Measurements from ENCODE around the gene RAP1A.

The RAP1A gene

DNA sequence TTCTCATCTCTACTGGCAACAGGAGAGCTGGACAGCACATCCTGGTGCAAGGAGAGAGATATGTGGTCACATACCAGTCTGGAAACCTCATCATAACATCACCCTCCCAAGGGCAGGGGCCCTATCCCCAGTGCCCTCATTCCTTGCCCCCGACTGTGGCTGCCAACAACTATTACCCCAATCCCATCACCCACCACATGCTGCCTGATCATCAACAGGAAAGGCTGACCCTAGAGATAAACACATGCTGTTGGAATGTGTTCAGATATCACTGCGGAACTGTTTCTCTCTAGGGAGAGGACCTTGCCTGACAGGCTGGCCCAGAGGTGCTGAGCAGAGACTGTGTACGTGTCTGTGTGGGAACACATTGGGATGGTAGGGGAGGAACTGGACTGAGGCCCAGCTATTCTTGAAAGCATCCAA lies 124.1 kb downstream of the RAP1A start:
- H3K36me3 ChIP-seq (ENCODE audit: insufficient read depth, low read length): no peaks in the 10 kb centered on the region
- no peak for TF ChIP-seq EZH2 (IDR thresholded peaks at IDR 0.05)
- TF ChIP-seq POLR2AphosphoS5 (IDR thresholded peaks at IDR 0.05; ENCODE audit: borderline replicate concordance, low read depth, low read length): no peak
- no peak for TF ChIP-seq FOXP2 (optimal IDR thresholded peaks at IDR 0.05; ENCODE audit: control extremely low read depth, extremely low read length, insufficient read depth)
- no peak overlapping the region for H3K9ac ChIP-seq (ENCODE audit: insufficient read length)
- no peak overlapping the region for H3K4me3 ChIP-seq
- H3K9me3 ChIP-seq (ENCODE audit: low read depth, low read length): no peaks in the 10 kb centered on the region
- no peak for DNase-seq (ENCODE audit: low read depth, low spot score)
- no peak overlapping the region for H3K27ac ChIP-seq

DNA sequence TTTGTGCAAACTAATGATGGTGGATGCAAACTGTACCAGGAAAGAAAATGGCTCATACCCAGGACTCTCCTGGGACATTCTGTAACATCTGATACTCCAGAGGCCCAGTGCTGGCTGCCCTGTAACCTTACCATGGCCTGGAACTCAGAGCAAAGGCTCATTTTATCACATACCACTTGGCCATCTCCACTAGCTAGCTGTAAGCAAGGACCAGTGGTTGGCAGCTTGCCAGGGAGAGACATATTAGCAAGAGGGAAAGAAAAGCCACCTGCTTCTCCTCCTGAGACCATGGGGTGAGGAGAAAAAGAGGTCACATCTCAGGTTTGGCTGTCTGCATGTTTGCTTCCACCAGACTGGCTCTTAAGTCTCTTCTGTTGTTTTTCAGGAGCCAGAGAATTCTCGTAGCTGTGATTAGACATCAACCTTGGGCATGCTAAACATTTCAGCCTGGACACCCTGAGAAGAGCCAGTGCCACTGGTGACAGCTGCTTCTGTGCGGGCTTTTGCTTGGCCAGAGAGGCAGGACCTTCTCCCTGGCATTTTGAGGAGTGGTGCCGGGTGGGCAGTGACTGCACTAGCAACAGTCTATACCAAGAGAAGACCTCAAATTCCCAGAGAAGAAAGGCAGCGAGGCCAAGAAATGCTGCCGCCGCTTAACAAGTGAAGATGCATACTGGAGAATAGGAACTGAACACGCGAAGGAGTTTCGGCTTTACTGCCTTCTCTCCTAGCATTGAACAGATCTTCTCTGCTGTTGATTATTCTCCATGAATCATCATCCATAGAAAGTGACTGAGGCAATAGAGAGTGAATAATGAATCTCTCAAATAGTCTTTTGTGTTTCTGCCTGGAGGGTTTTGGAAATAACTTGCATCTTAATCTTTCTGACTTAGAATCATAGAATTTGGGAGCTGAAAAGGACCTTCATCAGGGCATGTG lies 126.4 kb downstream of the RAP1A start:
- H3K4me3 ChIP-seq: no peak overlapping the region
- DNase-seq (ENCODE audit: low read depth, low spot score): no peak
- H3K9ac ChIP-seq (ENCODE audit: insufficient read length): no peak overlapping the region
- H3K27ac ChIP-seq: no peak overlapping the region
- H3K36me3 ChIP-seq (ENCODE audit: insufficient read depth, low read length): no peaks in the 10 kb centered on the region
- TF ChIP-seq EZH2 (IDR thresholded peaks at IDR 0.05) (no peak), POLR2AphosphoS5 (IDR thresholded peaks at IDR 0.05; ENCODE audit: borderline replicate concordance, low read depth, low read length) (no peak), FOXP2 (optimal IDR thresholded peaks at IDR 0.05; ENCODE audit: control extremely low read depth, extremely low read length, insufficient read depth) (no peak)
- H3K9me3 ChIP-seq (ENCODE audit: low read depth, low read length): no peaks in the 10 kb centered on the region

GRCh38 chr1:111746614-111746999 lies 127.0 kb downstream of the RAP1A start:
- TF ChIP-seq POLR2AphosphoS5 (IDR thresholded peaks at IDR 0.05; ENCODE audit: borderline replicate concordance, low read depth, low read length): no peak
- Histone ChIP-seq H3K9ac (ENCODE audit: insufficient read length) (no peak overlapping the region), H3K36me3 (ENCODE audit: insufficient read depth, low read length) (no peaks in the 10 kb centered on the region)

GRCh38 chr1:111747282-111747734 lies 127.7 kb downstream of the RAP1A start:
- Histone ChIP-seq H3K36me3 (ENCODE audit: insufficient read depth, low read length) (no peaks in the 10 kb centered on the region), H3K9ac (ENCODE audit: insufficient read length) (no peak overlapping the region), H3K4me3 (no peak overlapping the region), H3K27ac (no peak overlapping the region), H3K9me3 (ENCODE audit: low read depth, low read length) (no peaks in the 10 kb centered on the region)
- TF ChIP-seq FOXP2 (optimal IDR thresholded peaks at IDR 0.05; ENCODE audit: control extremely low read depth, extremely low read length, insufficient read depth): no peak
- no peak for TF ChIP-seq POLR2AphosphoS5 (IDR thresholded peaks at IDR 0.05; ENCODE audit: borderline replicate concordance, low read depth, low read length)
- no peak for TF ChIP-seq EZH2 (IDR thresholded peaks at IDR 0.05)
- peak; percentile 22 for DNase-seq (ENCODE audit: low read depth, low spot score)

More at GRCh38 chr1:111746614-111746999, 127.0 kb downstream of the RAP1A start:
- Histone ChIP-seq H3K27ac (no peak overlapping the region), H3K4me3 (no peak overlapping the region), H3K9me3 (ENCODE audit: low read depth, low read length) (no peaks in the 10 kb centered on the region)
- no peak for DNase-seq (ENCODE audit: low read depth, low spot score)

GRCh38 chr1:111747947-111748346 lies 128.4 kb downstream of the RAP1A start:
- H3K9me3 ChIP-seq (ENCODE audit: low read depth, low read length): no peaks in the 10 kb centered on the region
- no peak overlapping the region for H3K9ac ChIP-seq (ENCODE audit: insufficient read length)
- no peak for TF ChIP-seq POLR2AphosphoS5 (IDR thresholded peaks at IDR 0.05; ENCODE audit: borderline replicate concordance, low read depth, low read length)
- TF ChIP-seq FOXP2 (optimal IDR thresholded peaks at IDR 0.05; ENCODE audit: control extremely low read depth, extremely low read length, insufficient read depth): no peak
- TF ChIP-seq EZH2 (IDR thresholded peaks at IDR 0.05): no peak
- no peak overlapping the region for H3K27ac ChIP-seq
- DNase-seq (ENCODE audit: low read depth, low spot score): no peak
- no peaks in the 10 kb centered on the region for H3K36me3 ChIP-seq (ENCODE audit: insufficient read depth, low read length)
- no peak overlapping the region for H3K4me3 ChIP-seq

DNA sequence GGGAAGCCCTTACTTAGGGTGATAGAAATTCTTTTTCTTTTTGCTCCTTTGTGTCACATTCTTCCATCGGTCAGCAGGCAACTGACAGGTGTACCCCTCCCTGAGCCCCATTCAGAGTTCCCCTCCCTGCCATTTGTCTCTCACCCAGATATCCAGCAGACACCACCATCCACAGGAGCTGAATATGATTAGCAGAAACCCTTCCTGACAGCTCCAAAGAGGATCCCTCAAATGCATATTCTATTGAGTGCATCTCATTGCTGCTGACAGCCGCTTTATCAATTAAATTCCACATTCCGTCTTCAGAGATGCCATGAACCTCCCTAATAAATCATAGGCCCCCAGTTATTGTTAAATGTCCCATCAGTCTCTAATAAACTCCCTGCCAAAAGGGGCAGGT lies 130.0 kb downstream of the RAP1A start:
- DNase-seq (ENCODE audit: low read depth, low spot score): no peak
- H3K27ac ChIP-seq: no peak overlapping the region
- H3K9ac ChIP-seq (ENCODE audit: insufficient read length): no peak overlapping the region

GRCh38 chr1:111750856-111751255 lies 131.3 kb downstream of the RAP1A start:
- no peaks in the 10 kb centered on the region for H3K36me3 ChIP-seq (ENCODE audit: insufficient read depth, low read length)
- H3K9ac ChIP-seq (ENCODE audit: insufficient read length): no peak overlapping the region
- H3K9me3 ChIP-seq (ENCODE audit: low read depth, low read length): no peaks in the 10 kb centered on the region
- no peak overlapping the region for H3K27ac ChIP-seq
- no peak for TF ChIP-seq EZH2 (IDR thresholded peaks at IDR 0.05)
- no peak for TF ChIP-seq FOXP2 (optimal IDR thresholded peaks at IDR 0.05; ENCODE audit: control extremely low read depth, extremely low read length, insufficient read depth)
- no peak for TF ChIP-seq POLR2AphosphoS5 (IDR thresholded peaks at IDR 0.05; ENCODE audit: borderline replicate concordance, low read depth, low read length)
- no peak for DNase-seq (ENCODE audit: low read depth, low spot score)
- H3K4me3 ChIP-seq: no peak overlapping the region

More for the DNA sequence above, 130.0 kb downstream of the RAP1A start:
- no peak overlapping the region for H3K4me3 ChIP-seq
- H3K36me3 ChIP-seq (ENCODE audit: insufficient read depth, low read length): no peaks in the 10 kb centered on the region
- H3K9me3 ChIP-seq (ENCODE audit: low read depth, low read length): no peaks in the 10 kb centered on the region
- TF ChIP-seq EZH2 (IDR thresholded peaks at IDR 0.05): no peak
- TF ChIP-seq FOXP2 (optimal IDR thresholded peaks at IDR 0.05; ENCODE audit: control extremely low read depth, extremely low read length, insufficient read depth): no peak
- no peak for TF ChIP-seq POLR2AphosphoS5 (IDR thresholded peaks at IDR 0.05; ENCODE audit: borderline replicate concordance, low read depth, low read length)

GRCh38 chr1:111751906-111752575 lies 132.5 kb downstream of the RAP1A start:
- Histone ChIP-seq H3K9me3 (ENCODE audit: low read depth, low read length) (no peaks in the 10 kb centered on the region), H3K4me3 (no peak overlapping the region), H3K36me3 (ENCODE audit: insufficient read depth, low read length) (no peaks in the 10 kb centered on the region; the same call in 1 of the 2 replicates), H3K27ac (no peak overlapping the region), H3K9ac (ENCODE audit: insufficient read length) (no peak overlapping the region)
- no peak for DNase-seq (ENCODE audit: low read depth, low spot score)
- TF ChIP-seq EZH2 (IDR thresholded peaks at IDR 0.05) (no peak), POLR2AphosphoS5 (IDR thresholded peaks at IDR 0.05; ENCODE audit: borderline replicate concordance, low read depth, low read length) (no peak), FOXP2 (optimal IDR thresholded peaks at IDR 0.05; ENCODE audit: control extremely low read depth, extremely low read length, insufficient read depth) (no peak)
